Activated CD8-positive, alpha-beta memory T cell treated with anti-CD3 and anti-CD28 coated beads, Interleukin-2, amount 50 U/mL, for 48 hours (primary cell): ENCODE results near the gene PRSS36.

Experiments
- DNase-seq: peaks from one replicate; pipeline ENCODE4 v3.0.0-alpha.2; 2020

PRSS36 gene

GRCh38 chr16:31094424-31095120, 55.3 kb downstream of the PRSS36 start, which contains the start of gene VKORC1:
Gene VKORC1, minus strand, starts transcription at chr16:31094797. Its CDS starts 68 bp downstream, at chr16:31094729.
- peak; percentile 91 for DNase-seq

DNA sequence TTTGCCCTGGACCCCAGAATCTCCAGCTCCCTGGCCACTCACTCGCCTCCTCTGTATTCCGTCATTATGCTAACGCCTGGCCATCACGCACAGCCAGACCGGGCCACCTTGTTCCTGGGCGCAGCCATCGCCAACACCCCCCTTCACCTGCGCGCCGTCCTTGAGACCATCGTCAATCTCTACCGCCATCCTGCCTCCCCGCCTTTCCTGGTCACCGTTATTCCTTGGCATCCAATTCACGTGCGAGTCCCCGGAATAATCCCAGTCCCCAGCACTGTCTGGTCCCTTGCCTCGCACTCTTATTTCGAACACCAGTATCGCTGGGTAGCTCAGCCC, 55.8 kb downstream of the PRSS36 start:
- DNase-seq, result no peak

- no peak for DNase-seq
Observed at GRCh38 chr16:31093132-31093703, 56.6 kb downstream of the PRSS36 start.

DNA sequence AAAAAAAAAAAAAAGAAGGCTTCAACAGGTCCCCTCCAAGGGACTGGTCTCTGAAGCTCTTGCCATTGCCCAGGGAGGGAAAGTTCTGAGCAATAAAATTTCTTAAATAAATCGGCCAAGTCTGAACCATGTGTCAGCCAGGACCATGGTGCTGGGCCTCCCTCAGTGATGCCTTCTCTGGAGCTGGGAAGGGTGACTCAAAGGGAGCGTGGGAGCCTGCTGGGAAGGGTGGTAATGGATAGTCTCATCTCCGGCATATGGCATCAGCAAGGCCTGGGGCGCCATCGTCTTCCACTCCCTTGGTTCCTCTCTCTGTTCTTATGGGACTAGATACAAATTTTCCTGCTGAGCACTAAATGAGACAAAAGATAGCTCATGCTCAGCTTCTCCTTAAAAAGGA, 57.5 kb downstream of the PRSS36 start:
- no peak for DNase-seq

DNA sequence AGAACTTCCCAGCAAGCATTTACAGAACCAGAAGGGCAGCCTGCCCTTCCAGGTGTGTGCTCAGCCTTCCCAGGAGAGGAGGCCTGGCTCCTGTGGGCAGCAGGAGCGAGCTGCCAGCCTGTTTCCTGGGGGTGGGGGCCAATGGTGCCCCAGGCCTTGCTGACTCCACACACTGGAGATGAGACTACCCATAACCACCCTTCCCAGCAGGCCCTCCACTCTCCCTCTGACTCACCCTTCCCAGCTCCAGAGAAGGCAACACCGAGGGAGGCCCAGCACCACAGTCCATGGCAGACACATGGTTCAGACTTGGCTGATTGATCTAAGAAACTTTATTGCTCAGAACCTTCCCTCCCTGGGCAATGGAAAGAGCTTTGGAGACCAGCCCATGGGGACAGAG, 59.3 kb downstream of the PRSS36 start:
- DNase-seq, result no peak

DNA sequence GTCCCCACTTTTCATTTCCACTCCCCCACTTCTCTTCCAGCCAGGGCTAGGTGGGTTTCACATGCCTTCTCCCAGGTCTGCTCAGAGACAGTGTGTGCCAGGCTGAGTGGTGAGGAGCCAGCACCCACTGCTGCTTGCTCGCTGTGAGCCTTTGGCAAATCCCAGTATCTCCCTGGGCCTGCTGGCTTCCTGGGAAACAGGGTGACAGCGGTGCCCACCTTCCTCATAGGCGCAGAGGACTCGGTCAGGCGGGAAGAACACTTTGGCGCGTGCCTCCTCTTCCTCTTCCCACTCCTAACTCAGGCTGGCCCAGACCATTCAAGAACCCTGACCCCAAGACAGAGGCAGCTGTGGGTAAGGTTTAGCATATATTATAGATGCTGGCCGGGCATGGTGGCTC, 60.7 kb downstream of the PRSS36 start:
- DNase-seq, result no peak
